Measurements from ENCODE around the gene DLGAP1. TPM values are rescaled to one million over a fixed set of nuclear protein-coding genes. Genes with fewer than 3 reads are reported as not detected.
A peak's percentile ranks its signal among the peaks of the same experiment; 100 is the strongest.
"Not testable (repeated sequence)": the region's sequence is repeated elsewhere in the genome, so short reads cannot be mapped to it uniquely, and the experiment has no call there.

DLGAP1 gene
- total RNA-seq, 1 experiment from 2014 or later = not detected

DNA sequence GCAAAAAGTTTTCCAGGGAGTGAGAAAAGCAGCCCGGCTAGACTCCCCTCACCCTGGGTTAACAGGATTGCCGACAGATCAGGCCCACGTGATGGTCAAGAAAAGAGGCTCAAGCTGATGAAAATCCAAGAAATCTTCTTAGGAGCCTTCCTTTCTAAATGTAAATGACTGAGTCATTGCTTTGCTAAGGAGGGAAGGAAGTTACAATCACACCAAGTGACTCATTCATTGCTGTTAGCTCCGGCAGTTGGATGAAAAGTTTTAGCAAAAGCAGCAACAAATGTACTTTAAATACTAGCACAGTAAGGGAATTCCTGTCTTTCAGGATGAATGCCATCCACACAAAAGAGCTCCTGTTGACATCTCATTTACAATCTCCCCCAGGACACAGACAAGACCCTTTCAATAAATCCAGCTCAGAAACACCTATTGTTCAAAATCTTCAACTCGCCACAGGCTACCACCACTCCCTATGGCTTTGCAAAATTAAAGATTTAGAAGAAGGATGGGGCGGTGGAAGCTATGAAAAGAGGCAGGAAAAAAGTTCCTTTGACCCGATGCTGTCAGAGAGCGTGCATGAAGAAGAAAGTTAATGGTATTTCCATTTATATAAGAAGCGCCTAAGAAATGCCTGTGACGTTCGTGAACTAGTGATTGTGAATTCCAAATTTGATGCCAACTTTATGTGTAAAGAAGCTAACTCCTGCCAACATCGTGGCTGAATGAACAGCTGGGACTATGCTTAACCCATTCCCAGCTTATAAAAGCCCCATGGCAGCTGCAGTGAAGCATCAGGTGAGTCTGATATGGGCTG lies 851.5 kb downstream of the DLGAP1 start:
- H3K4me3 Mint-ChIP-seq (ENCODE audit: unreplicated experiment) = no peak overlapping the region
- H3K36me3 Mint-ChIP-seq (ENCODE audit: insufficient read depth, unreplicated experiment) = peaks cover 6% of the 10 kb centered on the region
- TF ChIP-seq, protein P1, sequence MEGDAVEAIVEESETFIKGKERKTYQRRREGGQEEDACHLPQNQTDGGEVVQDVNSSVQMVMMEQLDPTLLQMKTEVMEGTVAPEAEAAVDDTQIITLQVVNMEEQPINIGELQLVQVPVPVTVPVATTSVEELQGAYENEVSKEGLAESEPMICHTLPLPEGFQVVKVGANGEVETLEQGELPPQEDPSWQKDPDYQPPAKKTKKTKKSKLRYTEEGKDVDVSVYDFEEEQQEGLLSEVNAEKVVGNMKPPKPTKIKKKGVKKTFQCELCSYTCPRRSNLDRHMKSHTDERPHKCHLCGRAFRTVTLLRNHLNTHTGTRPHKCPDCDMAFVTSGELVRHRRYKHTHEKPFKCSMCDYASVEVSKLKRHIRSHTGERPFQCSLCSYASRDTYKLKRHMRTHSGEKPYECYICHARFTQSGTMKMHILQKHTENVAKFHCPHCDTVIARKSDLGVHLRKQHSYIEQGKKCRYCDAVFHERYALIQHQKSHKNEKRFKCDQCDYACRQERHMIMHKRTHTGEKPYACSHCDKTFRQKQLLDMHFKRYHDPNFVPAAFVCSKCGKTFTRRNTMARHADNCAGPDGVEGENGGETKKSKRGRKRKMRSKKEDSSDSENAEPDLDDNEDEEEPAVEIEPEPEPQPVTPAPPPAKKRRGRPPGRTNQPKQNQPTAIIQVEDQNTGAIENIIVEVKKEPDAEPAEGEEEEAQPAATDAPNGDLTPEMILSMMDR (IDR thresholded peaks at IDR 0.05; ENCODE audit: unreplicated experiment) = no peak
- peak; percentile 92 for DNase-seq (ENCODE audit: unreplicated experiment)
- no peak overlapping the region for H3K27ac Mint-ChIP-seq (ENCODE audit: low read depth, unreplicated experiment)
- H3K9me3 Mint-ChIP-seq (ENCODE audit: unreplicated experiment) = no peaks in the 10 kb centered on the region
- ChIA-PET POLR2A (interaction anchor here (0.6 to 7.6 kb wide), 34 partner anchors 8 to 356 kb away, joined by 3 to 244 read pairs (median 5); partner anchors contain the start of genes MYL12A, MYL12B and TGIF1), CTCF (interaction anchor here (0.5 to 3.5 kb wide), 20 partner anchors 9 to 679 kb away, joined by 3 to 33 read pairs (median 4); no protein-coding TSS in a partner anchor)
- no peaks in the 10 kb centered on the region for H3K4me1 Mint-ChIP-seq (ENCODE audit: insufficient read depth, unreplicated experiment)
- BruUV-seq (replicated peaks) = TSS peak; percentile 75
- intact Hi-C loops (cut with micrococcal nuclease) = loop anchor here (1.0 kb wide), 4 partner anchors 8 to 63 kb away; no protein-coding TSS in a partner anchor
- H3K27me3 Mint-ChIP-seq (ENCODE audit: insufficient read depth, unreplicated experiment) = no peaks in the 10 kb centered on the region

DNA sequence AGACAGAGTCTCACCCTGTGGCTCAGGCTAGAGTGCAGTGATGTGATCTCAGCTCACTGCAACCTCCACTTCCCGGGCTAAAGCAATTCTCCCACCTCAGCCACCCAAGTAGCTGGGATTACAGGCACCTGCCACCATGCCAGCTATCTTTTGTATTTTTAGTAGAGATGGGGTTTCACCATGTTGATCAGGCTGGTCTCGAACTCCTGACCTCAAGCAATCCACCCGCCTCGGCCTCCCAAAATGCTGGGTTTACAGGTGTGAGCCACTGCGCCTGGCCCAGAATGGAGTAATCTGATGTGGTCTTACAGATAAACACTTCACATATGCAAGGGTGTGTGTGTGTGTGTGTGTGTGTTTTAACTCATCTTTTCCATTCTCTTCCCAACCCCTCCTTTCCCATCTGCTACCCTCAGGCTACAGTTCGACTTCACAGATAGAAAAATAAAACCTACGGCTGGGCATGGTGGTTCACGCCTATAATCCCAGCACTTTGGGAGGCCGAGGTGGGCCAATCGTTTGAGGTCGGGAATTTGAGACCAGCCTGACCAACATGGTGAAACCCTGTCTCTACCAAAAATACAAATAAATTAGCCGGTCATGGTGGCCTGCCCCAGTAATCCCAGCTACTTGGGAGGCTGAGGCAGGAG lies 853.9 kb downstream of the DLGAP1 start:
- DNase-seq (ENCODE audit: unreplicated experiment); H3K27ac Mint-ChIP-seq (ENCODE audit: low read depth, unreplicated experiment); BruUV-seq (replicated peaks); H3K4me1 Mint-ChIP-seq (ENCODE audit: insufficient read depth, unreplicated experiment); H3K27me3 Mint-ChIP-seq (ENCODE audit: insufficient read depth, unreplicated experiment); intact Hi-C loops (cut with micrococcal nuclease); H3K9me3 Mint-ChIP-seq (ENCODE audit: unreplicated experiment); H3K36me3 Mint-ChIP-seq (ENCODE audit: insufficient read depth, unreplicated experiment); H3K4me3 Mint-ChIP-seq (ENCODE audit: unreplicated experiment): not testable (repeated sequence)
- ChIA-PET POLR2A (interaction anchor here (3.0 to 5.6 kb wide), 4 partner anchors 23 to 150 kb away, joined by 90 to 242 read pairs (median 128); partner anchors contain the start of gene TGIF1), CTCF (interaction anchor here (0.6 to 3.5 kb wide), 3 partner anchors 64 to 147 kb away, joined by 3 to 33 read pairs (median 3); no protein-coding TSS in a partner anchor)

DNA sequence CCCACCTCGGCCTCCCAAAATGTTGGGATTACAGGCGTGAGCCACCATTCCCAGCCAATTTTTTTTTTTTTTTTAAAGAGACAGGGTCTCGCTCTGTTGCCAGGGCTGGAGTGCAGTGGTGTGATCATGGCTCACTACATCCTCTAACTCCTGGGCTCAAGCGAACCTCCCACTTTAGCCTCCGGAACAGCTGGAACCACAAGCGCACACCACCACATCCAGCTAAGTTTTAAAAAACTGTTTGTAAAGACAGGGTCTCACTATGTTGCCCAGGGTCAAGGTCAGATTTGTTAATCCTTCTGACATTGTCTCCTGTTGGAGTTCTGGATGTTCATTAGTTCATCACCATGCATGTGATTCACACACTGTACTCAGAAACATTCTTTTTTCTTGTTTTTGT lies 855.2 kb downstream of the DLGAP1 start:
- Mint-ChIP-seq H3K27ac (ENCODE audit: low read depth, unreplicated experiment) (no peak overlapping the region), H3K9me3 (ENCODE audit: unreplicated experiment) (no peaks in the 10 kb centered on the region)

DNA sequence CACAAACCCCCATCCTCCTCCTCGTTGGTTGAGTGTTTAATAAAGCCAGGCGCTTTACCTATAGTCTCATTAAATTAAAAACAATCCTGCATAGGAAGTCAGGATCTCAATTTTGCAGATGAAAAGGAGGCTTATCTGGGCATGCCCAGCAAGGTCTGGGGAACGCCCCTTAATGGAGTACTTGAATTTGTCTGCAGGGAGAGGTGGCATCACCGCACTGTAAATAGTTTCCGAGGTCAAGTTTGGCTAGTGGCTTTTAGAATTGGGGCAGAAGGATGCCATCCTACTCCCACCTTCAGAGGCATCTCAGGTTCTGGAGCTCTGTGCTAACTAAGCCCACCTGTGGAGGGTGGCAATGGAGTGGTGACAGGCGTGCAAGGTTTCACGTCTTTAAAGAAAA lies 855.9 kb downstream of the DLGAP1 start:
- H3K4me3 Mint-ChIP-seq (ENCODE audit: unreplicated experiment) = no peak overlapping the region
- POLR2A ChIA-PET = interaction anchor here (0.8 to 5.6 kb wide), 5 partner anchors 9 to 253 kb away, joined by 3 to 242 read pairs (median 3); partner anchors contain the start of gene TGIF1
- CTCF ChIA-PET = interaction anchor here (0.6 to 1.2 kb wide), 4 partner anchors 14 to 302 kb away, joined by 3 to 4 read pairs (median 4); no protein-coding TSS in a partner anchor
- H3K27ac Mint-ChIP-seq (ENCODE audit: low read depth, unreplicated experiment) = no peak overlapping the region
- H3K9me3 Mint-ChIP-seq (ENCODE audit: unreplicated experiment) = no peaks in the 10 kb centered on the region
- intact Hi-C loops (cut with micrococcal nuclease) = loop anchor here (10.0 kb wide), 1 partner anchor 214 kb away; no protein-coding TSS in a partner anchor
- TF ChIP-seq, protein P1 (IDR thresholded peaks at IDR 0.05; ENCODE audit: unreplicated experiment) = no peak
- no peak for DNase-seq (ENCODE audit: unreplicated experiment)
- H3K27me3 Mint-ChIP-seq (ENCODE audit: insufficient read depth, unreplicated experiment) = no peaks in the 10 kb centered on the region
- peaks cover 23% of the 10 kb centered on the region for H3K4me1 Mint-ChIP-seq (ENCODE audit: insufficient read depth, unreplicated experiment)
- no TSS peak for BruUV-seq (replicated peaks)
- H3K36me3 Mint-ChIP-seq (ENCODE audit: insufficient read depth, unreplicated experiment) = peaks cover 4% of the 10 kb centered on the region

More for the DNA sequence above, 855.2 kb downstream of the DLGAP1 start:
- H3K27me3 Mint-ChIP-seq (ENCODE audit: insufficient read depth, unreplicated experiment) = no peaks in the 10 kb centered on the region
- ChIA-PET POLR2A (interaction anchor here (0.8 to 5.6 kb wide), 5 partner anchors 10 to 254 kb away, joined by 3 to 242 read pairs (median 3); partner anchors contain the start of gene TGIF1), CTCF (interaction anchor here (0.9 to 1.2 kb wide), 3 partner anchors 14 to 303 kb away, joined by 3 to 4 read pairs (median 4); no protein-coding TSS in a partner anchor)
- DNase-seq (ENCODE audit: unreplicated experiment) = no peak
- no peak overlapping the region for H3K4me3 Mint-ChIP-seq (ENCODE audit: unreplicated experiment)
- H3K4me1 Mint-ChIP-seq (ENCODE audit: insufficient read depth, unreplicated experiment) = peaks cover 22% of the 10 kb centered on the region
- intact Hi-C loops (cut with micrococcal nuclease) = loop anchor here (10.0 kb wide), 1 partner anchor 215 kb away; no protein-coding TSS in a partner anchor
- TF ChIP-seq, protein P1 (IDR thresholded peaks at IDR 0.05; ENCODE audit: unreplicated experiment) = no peak
- no TSS peak for BruUV-seq (replicated peaks)
- peaks cover 4% of the 10 kb centered on the region for H3K36me3 Mint-ChIP-seq (ENCODE audit: insufficient read depth, unreplicated experiment)
